ENCODE results near the gene MYMK. TPM values are rescaled to one million over a fixed set of nuclear protein-coding genes. Genes with fewer than 3 reads are reported as not detected.
A peak's percentile ranks its signal among the peaks of the same experiment; 100 is the strongest.

The MYMK gene
- total RNA-seq, 1 experiment from 2014 or later = not detected

DNA sequence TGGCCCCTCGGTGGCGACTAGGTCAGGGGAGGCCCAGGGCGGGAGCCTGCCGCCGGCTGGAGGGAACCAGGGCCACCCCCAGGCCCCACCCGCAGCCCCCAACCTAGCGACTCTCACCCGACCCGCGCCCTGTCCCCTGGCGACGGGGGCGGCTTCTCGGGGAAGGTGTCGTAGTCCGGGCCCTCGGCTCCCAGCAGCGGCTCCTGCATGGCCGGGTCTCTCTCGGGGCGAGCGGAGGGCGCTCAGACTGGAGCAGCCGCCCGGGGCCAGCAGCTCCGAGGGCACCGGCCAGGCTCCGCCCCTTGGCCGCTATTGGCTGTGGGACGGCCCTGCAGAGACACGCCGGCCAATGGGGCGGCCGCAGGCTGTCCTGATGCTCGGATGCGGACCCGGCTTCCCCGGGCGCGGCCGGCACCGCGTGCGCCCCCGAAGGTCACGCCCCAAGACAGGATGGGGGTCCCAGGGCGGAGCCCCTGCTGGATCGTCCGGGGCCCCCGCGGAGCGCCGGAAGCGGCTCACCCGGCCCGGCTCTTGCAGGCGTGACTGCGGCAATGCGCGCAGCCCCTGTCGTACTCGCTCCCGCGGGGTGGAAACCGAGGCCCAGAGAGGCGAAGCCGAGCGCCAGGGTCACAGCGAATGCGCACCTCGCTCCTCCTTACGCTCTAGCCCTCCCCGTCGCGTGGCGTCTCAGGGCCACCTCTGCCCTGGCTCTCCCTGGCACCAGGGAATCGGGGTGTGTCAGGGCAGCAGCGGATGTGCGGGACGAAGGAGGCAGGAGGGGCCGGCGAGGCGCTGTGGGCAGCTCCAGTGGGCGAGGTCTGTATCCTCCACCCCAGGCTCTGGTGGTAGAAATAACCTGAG, 45.7 kb downstream of the MYMK start, which contains the start of gene SLC2A6:
Gene SLC2A6, minus strand, starts transcription at position 249 of the 861 bp plus-strand sequence. Its CDS starts 40 bp downstream, at position 209.
- 0 out of 2 replicates have a peak, but pooled peaks cover 7% of the 10 kb centered on the region for H3K4me1 ChIP-seq
- intact Hi-C loops (cut with micrococcal nuclease; ENCODE audit: unreplicated experiment) = loop anchor here (1.0 kb wide), 2 partner anchors 20 kb away; partner anchors contain the start of gene CACFD1
- no peaks in the 10 kb centered on the region for H3K36me3 Mint-ChIP-seq (ENCODE audit: insufficient read depth, unreplicated experiment)
- no peaks in the 10 kb centered on the region for H3K36me3 ChIP-seq (ENCODE audit: control insufficient read depth, insufficient read depth, low read length)
- H3K4me1 Mint-ChIP-seq (ENCODE audit: low read depth, unreplicated experiment) = peaks cover 7% of the 10 kb centered on the region
- peak within 1 kb of the TSS; percentile 43 for H3K4me3 ChIP-seq (ENCODE audit: low read depth, low read length)
- H3K27ac Mint-ChIP-seq (ENCODE audit: unreplicated experiment) = no peak within 1 kb of the TSS
- DNase-seq = peak; percentile 83 to 90
- H3K9me3 ChIP-seq = no peaks in the 10 kb centered on the region
- peaks cover 3% of the 10 kb centered on the region for H3K27me3 Mint-ChIP-seq (ENCODE audit: insufficient read depth, unreplicated experiment)
- peak within 1 kb of the TSS; percentile 66 for H3K4me3 Mint-ChIP-seq (ENCODE audit: unreplicated experiment)
- ChIA-PET POLR2A (interaction anchor here (2.6 kb wide), 1 partner anchor 19 kb away, joined by 17 read pairs; the partner anchor contains the start of gene CACFD1), CTCF (interaction anchor here (0.7 to 2.6 kb wide), 4 partner anchors 8 to 131 kb away, joined by 3 to 12 read pairs (median 4); partner anchors contain the start of genes CACFD1 and RPL7A)
- H3K9me3 Mint-ChIP-seq (ENCODE audit: unreplicated experiment) = no peaks in the 10 kb centered on the region
- H3K27me3 ChIP-seq (replicated peaks; ENCODE audit: control insufficient read depth, insufficient read depth, low read length) = no peaks in the 10 kb centered on the region
- no TSS peak for BruUV-seq (replicated peaks)
- TF ChIP-seq, protein P1, sequence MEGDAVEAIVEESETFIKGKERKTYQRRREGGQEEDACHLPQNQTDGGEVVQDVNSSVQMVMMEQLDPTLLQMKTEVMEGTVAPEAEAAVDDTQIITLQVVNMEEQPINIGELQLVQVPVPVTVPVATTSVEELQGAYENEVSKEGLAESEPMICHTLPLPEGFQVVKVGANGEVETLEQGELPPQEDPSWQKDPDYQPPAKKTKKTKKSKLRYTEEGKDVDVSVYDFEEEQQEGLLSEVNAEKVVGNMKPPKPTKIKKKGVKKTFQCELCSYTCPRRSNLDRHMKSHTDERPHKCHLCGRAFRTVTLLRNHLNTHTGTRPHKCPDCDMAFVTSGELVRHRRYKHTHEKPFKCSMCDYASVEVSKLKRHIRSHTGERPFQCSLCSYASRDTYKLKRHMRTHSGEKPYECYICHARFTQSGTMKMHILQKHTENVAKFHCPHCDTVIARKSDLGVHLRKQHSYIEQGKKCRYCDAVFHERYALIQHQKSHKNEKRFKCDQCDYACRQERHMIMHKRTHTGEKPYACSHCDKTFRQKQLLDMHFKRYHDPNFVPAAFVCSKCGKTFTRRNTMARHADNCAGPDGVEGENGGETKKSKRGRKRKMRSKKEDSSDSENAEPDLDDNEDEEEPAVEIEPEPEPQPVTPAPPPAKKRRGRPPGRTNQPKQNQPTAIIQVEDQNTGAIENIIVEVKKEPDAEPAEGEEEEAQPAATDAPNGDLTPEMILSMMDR (IDR thresholded peaks at IDR 0.05; ENCODE audit: insufficient read depth in 1 of 2, low read depth in 1 of 2, low read length in 1 of 2, severe bottlenecking in 1 of 2, unreplicated experiment in 1 of 2) = no peak

DNA sequence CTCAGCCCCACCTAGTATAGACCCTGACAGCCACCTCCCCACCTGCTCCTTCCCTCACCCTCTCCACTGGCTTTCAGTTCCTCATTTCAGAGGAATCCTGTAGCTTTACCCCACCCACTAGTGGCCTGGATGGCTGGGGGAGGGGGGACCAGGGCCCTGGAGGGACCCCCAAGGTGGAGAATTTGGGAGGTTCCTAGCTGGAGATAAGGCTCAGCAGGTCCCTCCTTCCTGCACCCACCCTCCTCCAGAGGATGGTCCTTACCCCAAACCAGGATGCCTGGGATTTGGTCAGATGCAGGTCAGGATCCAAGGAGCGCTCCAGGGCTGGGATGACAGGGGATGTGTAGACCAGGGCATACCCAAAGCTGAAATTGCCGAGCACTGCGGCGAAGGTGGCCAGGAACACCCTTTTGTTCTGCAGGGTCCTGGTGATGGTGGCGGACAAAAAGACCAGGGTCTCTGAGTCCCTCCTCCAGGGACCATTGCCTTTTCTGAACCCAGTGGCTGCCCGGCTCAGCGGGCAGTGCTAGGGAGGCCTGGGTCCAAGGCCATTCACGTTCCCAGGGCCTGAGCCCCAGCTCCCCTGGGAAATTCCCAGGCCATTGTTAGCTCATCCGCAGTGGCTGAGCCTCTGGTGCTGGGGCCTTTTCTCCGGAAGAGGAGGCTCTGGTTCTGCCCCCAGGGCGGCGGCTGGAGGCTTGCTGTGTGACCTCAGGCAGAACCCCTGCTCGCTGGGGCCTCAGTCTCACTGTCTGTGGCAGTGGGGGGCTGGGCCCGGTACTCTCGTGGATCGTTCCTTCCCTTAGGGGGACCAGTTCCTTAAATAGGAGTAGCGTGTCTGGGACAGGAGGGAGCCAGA, 46.5 kb downstream of the MYMK start:
- peaks cover 6% of the 10 kb centered on the region for H3K4me1 Mint-ChIP-seq (ENCODE audit: low read depth, unreplicated experiment)
- H3K36me3 ChIP-seq (ENCODE audit: control insufficient read depth, insufficient read depth, low read length) = no peaks in the 10 kb centered on the region
- BruUV-seq (replicated peaks) = no TSS peak
- peaks cover 2% of the 10 kb centered on the region for H3K27me3 Mint-ChIP-seq (ENCODE audit: insufficient read depth, unreplicated experiment)
- intact Hi-C loops (cut with micrococcal nuclease; ENCODE audit: unreplicated experiment) = no loop called here
- H3K9me3 ChIP-seq = no peaks in the 10 kb centered on the region
- no peak overlapping the region for H3K27ac Mint-ChIP-seq (ENCODE audit: unreplicated experiment)
- 0 out of 2 replicates have a peak, but pooled peaks cover 7% of the 10 kb centered on the region for H3K4me1 ChIP-seq
- ChIA-PET CTCF (interaction anchor here (0.9 to 2.6 kb wide), 3 partner anchors 9 to 130 kb away, joined by 3 to 12 read pairs (median 3); partner anchors contain the start of genes CACFD1 and RPL7A), POLR2A (interaction anchor here (2.6 kb wide), 1 partner anchor 18 kb away, joined by 17 read pairs; the partner anchor contains the start of gene CACFD1)
- peak in 1 of 2 experiments; percentile 44 for DNase-seq
- H3K4me3 Mint-ChIP-seq (ENCODE audit: unreplicated experiment) = peak overlapping the region; percentile 66
- H3K27me3 ChIP-seq (replicated peaks; ENCODE audit: control insufficient read depth, insufficient read depth, low read length) = no peaks in the 10 kb centered on the region
- H3K4me3 ChIP-seq (ENCODE audit: low read depth, low read length) = peak overlapping the region; percentile 43
- H3K36me3 Mint-ChIP-seq (ENCODE audit: insufficient read depth, unreplicated experiment) = no peaks in the 10 kb centered on the region
- TF ChIP-seq, protein P1 (IDR thresholded peaks at IDR 0.05; ENCODE audit: insufficient read depth in 1 of 2, low read depth in 1 of 2, low read length in 1 of 2, severe bottlenecking in 1 of 2, unreplicated experiment in 1 of 2) = no peak
- H3K9me3 Mint-ChIP-seq (ENCODE audit: unreplicated experiment) = no peaks in the 10 kb centered on the region
